BJ (cell line): ENCODE data around the gene ATE1. TPM values are rescaled to one million over a fixed set of nuclear protein-coding genes. Genes with fewer than 3 reads are reported as not detected.
A peak's percentile ranks its signal among the peaks of the same experiment; 100 is the strongest.

Source experiments
- CTCF ChIA-PET: fragments of 350-600 bp; formaldehyde crosslinking; extraction: SDS; loops from one replicate; lab custom pipeline; 2021; ENCODE audit warnings: antibody characterized with exemption, inconsistent platforms; lab: Yijun Ruan, JAX
- POLR2A ChIA-PET: fragments of 300-600 bp; sonication (Branson Sonifier 250); formaldehyde crosslinking; extraction: SDS; loops from one replicate; lab custom pipeline; 2021; ENCODE audit warnings: antibody characterized with exemption; lab: Charles Lee
- DNase-seq: peaks from one replicate; pipeline ENCODE4 v3.0.0-alpha.2; 2011; ENCODE audit warnings: low read depth
- H3K27me3 ChIP-seq: 2 replicates; pipeline ENCODE4 v1.6.0; 2011; ENCODE audit warnings: low read length; ENCODE audit not compliant: control insufficient read depth, insufficient read depth
- H3K36me3 ChIP-seq: 2 replicates; pipeline ENCODE4 v1.5.1; 2011; ENCODE audit warnings: low read length; ENCODE audit not compliant: control insufficient read depth, insufficient read depth
- H3K4me3 ChIP-seq: 2 replicates; pipeline ENCODE4 v1.5.1; 2011; ENCODE audit warnings: low read depth, mild to moderate bottlenecking, control low read depth, low read length
- polyA plus RNA-seq: library from polyadenylated mRNA; depleted of rRNA; stranded (reverse); fragments of >200 nt; gene quantifications from 2 replicates; pipeline ENCODE4 v1.2.3, GENCODE V29; 2011
- TF ChIP-seq, protein P1 (sequence below): IDR thresholded peaks from 2 replicates; pipeline ENCODE4 v1.5.1; 2011; ENCODE audit warnings: low read depth, mild to moderate bottlenecking, control low read depth, inconsistent platforms, low read length, moderate library complexity; ENCODE audit not compliant: insufficient read depth

ATE1 gene
- polyA plus RNA-seq, 1 experiment, result 7.4 TPM

DNA sequence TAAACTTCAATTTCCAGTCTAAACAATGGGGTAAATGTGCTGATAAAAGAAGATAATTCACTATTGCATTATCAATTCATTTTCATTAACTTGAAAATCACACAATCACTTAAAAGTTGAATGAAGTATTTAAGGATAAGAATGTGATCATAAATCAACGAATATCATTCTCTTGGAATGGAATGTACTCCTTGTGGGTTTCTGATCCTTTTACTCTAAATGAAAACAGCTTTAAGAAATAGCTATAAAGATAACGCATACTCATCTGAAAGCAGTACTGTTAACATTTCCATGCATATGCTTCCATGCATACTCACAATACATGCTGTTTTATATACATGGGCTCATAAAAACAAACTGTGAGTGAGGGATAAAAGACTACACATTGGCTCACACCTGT, 108.8 kb downstream of the ATE1 start:
- H3K27me3 ChIP-seq, result no peaks in the 10 kb centered on the region
- ChIA-PET POLR2A (no interaction called here), CTCF (interaction anchor here (0.6 kb wide), 1 partner anchor 20 kb away, joined by 3 read pairs; no protein-coding TSS in a partner anchor)
- TF ChIP-seq, protein P1, sequence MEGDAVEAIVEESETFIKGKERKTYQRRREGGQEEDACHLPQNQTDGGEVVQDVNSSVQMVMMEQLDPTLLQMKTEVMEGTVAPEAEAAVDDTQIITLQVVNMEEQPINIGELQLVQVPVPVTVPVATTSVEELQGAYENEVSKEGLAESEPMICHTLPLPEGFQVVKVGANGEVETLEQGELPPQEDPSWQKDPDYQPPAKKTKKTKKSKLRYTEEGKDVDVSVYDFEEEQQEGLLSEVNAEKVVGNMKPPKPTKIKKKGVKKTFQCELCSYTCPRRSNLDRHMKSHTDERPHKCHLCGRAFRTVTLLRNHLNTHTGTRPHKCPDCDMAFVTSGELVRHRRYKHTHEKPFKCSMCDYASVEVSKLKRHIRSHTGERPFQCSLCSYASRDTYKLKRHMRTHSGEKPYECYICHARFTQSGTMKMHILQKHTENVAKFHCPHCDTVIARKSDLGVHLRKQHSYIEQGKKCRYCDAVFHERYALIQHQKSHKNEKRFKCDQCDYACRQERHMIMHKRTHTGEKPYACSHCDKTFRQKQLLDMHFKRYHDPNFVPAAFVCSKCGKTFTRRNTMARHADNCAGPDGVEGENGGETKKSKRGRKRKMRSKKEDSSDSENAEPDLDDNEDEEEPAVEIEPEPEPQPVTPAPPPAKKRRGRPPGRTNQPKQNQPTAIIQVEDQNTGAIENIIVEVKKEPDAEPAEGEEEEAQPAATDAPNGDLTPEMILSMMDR, result no peak
- H3K36me3 ChIP-seq, result no peaks in the 10 kb centered on the region
- DNase-seq, result peak; percentile 10
- no peak overlapping the region for H3K4me3 ChIP-seq

- TF ChIP-seq, protein P1, result no peak
- no peaks in the 10 kb centered on the region for H3K36me3 ChIP-seq
- no peak overlapping the region for H3K4me3 ChIP-seq
- no peak for DNase-seq
- POLR2A ChIA-PET, result interaction anchor here (0.6 kb wide), 1 partner anchor 307 kb away, joined by 4 read pairs; no protein-coding TSS in a partner anchor
- CTCF ChIA-PET, result interaction anchor here (0.6 kb wide), 1 partner anchor 19 kb away, joined by 3 read pairs; no protein-coding TSS in a partner anchor
- H3K27me3 ChIP-seq, result no peaks in the 10 kb centered on the region
Observed at GRCh38 chr10:121818599-121818998, 109.2 kb downstream of the ATE1 start.

DNA sequence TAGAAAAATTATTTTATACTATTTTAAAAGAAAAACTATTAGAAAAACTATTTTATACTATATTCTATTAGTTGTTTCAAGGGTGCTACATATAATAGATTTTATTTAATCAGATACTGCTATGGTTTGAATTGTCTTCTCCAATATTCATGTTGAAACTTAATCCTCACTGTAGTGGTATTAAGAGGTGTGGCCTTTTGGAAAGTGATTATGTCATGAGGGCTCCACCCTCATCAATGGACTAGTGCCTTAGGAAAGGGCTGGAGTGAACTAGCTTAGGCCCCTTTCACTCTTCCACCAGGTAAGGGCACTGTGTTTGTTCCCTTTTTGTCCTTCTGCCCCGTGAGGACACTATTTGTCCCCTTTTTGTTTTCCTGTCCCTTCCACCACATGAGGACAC, 111.6 kb downstream of the ATE1 start:
- Histone ChIP-seq H3K4me3 (no peak overlapping the region), H3K36me3 (no peaks in the 10 kb centered on the region), H3K27me3 (no peaks in the 10 kb centered on the region)
- ChIA-PET CTCF (interaction anchor here (4.9 kb wide), 1 partner anchor 8 kb away, joined by 33 read pairs; no protein-coding TSS in a partner anchor), POLR2A (no interaction called here)
- TF ChIP-seq, protein P1, result no peak
- DNase-seq, result no peak

- TF ChIP-seq, protein P1, result no peak
- POLR2A ChIA-PET, result no interaction called here
- CTCF ChIA-PET, result interaction anchor here (4.9 kb wide), 1 partner anchor 11 kb away, joined by 33 read pairs; no protein-coding TSS in a partner anchor
Observed at GRCh38 chr10:121813857-121814256, 114.0 kb downstream of the ATE1 start.

GRCh38 chr10:121813211-121813815, 114.5 kb downstream of the ATE1 start:
- CTCF ChIA-PET, result interaction anchor here (4.9 kb wide), 1 partner anchor 11 kb away, joined by 33 read pairs; no protein-coding TSS in a partner anchor

More at GRCh38 chr10:121813857-121814256, 114.0 kb downstream of the ATE1 start:
- no peaks in the 10 kb centered on the region for H3K36me3 ChIP-seq
- no peak for DNase-seq
- no peaks in the 10 kb centered on the region for H3K27me3 ChIP-seq
- H3K4me3 ChIP-seq, result no peak overlapping the region

More at GRCh38 chr10:121813211-121813815, 114.5 kb downstream of the ATE1 start:
- no peak for DNase-seq
- no peak overlapping the region for H3K4me3 ChIP-seq
- no peaks in the 10 kb centered on the region for H3K36me3 ChIP-seq
- POLR2A ChIA-PET, result no interaction called here
- TF ChIP-seq, protein P1, result no peak
- H3K27me3 ChIP-seq, result no peaks in the 10 kb centered on the region
